Stimulated activated CD4-positive, alpha-beta T cell treated with anti-CD3 and anti-CD28 coated beads, Interleukin-1b, Interleukin-23, amount 100 ng/mL, for 48 hours (primary cell): ENCODE data around the gene CSRNP3.

Source experiments
- DNase-seq: peaks from one replicate; pipeline ENCODE4 v3.0.0-alpha.2; 2020

Gene CSRNP3

GRCh38 chr2:165698444-165698884 lies 229.0 kb downstream of the CSRNP3 start:
- DNase-seq = peak; percentile 2

- no peak for DNase-seq
Measured at GRCh38 chr2:165699946-165700345, 230.4 kb downstream of the CSRNP3 start.

DNA sequence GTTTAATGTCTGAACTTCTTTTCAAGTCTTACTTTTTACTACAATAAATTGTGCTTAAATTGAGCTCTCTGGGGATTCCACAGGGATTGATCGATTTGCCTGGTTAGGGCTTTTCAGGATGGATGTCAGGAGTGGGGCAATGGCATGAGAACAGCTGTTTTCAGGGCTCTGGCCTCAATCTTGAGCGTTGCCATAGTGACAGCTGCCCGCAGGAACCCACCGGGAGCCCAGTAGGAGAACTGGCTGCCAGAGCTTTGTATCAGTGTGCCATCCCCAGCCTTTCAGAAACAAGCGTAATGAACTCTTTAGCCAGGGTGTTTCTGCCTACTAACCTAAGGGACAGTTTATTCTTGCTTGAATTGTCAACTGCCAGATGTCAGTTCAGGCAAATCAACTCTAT lies 231.0 kb downstream of the CSRNP3 start:
- DNase-seq = no peak

- DNase-seq = no peak
Measured at GRCh38 chr2:165701147-165701546, 231.6 kb downstream of the CSRNP3 start.

DNA sequence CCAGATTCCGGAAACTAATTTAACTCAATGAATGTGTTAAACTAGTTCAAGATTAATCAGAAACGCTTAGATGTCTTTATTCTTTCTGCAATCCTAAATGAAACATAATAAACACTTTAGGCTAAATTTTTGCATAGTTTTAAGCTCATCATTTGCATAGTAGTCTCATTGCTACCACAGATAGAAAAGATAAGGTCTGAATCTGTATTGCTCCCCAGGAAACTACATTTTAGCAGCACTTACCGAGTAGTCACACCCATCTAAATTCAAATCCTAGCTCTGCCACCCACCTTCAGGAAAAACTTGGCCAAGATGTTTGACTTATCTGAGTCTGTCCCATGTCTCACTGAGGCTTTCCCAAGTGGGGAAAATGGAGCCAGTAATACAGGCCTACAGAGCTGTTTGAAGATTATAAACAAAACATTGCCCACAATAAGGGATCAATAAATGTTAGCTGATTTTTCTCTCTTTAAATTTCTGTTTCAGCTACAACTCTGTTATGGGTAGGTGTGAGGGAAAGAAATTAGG lies 237.5 kb downstream of the CSRNP3 start:
- DNase-seq = no peak

DNA sequence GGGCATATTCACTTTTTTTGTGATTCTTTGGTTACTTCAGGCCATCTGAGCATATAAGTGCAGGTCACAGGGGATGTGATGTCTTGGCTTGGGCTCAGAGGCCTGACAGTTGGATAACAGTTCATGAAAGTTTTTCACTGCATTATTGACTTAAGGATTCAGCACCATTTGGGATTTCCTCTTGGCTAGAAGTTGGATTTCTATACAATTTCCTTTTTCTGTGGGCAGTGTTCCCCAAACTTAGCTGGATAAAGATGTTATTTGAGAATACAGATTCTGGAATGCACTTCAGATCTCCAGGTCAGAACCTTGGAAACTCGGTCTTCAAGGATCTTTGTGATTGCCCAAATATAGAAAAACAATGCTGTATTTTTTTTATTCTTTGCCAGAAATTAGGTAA lies 246.6 kb downstream of the CSRNP3 start:
- no peak for DNase-seq

DNA sequence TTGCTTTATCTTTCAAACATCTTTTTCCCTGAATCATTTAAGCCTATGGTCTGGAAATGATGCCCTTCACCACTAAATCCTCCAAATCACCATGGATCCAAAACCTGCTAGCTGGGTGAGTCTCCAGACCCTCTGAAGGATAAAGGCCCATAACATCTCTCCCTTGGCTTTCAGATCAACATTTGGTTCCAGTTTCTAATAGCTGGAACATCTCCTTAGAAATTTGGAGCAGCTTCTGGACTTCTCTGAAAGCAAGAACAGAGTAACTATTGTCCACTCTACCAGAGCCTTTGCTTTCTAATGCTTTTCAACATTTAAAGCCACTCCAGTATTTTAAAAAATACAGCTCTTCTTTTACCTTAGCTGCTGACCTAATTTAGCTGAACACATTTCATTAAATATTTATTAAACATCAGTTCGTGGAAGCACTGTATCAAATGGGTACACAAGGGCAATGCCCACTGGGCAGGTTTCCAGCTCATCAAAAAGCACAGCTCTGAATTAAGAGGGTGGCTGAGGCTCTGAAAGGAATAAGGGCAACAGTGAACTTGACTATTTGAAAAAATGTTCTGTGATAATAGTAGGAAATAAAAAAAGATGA lies 249.2 kb downstream of the CSRNP3 start:
- no peak for DNase-seq

DNA sequence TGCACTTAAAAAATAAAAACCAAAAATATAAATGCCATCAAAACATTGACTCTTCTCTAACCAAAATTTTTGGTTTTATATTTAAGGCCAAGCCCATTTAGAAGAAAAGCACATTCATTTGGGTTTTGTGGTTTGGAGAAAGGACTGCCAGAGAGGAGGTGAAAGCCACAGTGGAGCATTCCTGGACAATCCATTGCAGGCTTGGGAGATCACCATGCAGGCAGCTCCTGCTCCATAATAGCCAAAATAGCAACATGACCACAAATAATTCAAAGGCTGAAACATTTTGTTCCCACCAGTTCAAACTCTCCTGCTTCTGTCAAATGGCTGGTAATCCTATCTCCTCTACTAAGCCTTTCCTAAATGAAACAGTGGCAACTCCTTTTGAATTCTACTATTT lies 251.0 kb downstream of the CSRNP3 start:
- no peak for DNase-seq

- no peak for DNase-seq
Measured at GRCh38 chr2:165725421-165725820, 255.9 kb downstream of the CSRNP3 start.
